Measurements from ENCODE around the gene AUTS2. TPM values are rescaled to one million over a fixed set of nuclear protein-coding genes. Genes with fewer than 3 reads are reported as not detected.

The AUTS2 gene
- total and polyA plus RNA-seq, 10 donors, result 6.1 to 54.8 (median 29.1) TPM

- intact Hi-C loops (cut with DNase I; ENCODE audit: low total_unique reads), result no loop called here
- 50 to 93% (median 90%) methylated on average over 1 of the region's 1 CpG for WGBS, 5 donors
- TF ChIP-seq POLR2AphosphoS5 (IDR thresholded peaks at IDR 0.05), result no peak
- no peak for TF ChIP-seq POLR2A (IDR thresholded peaks at IDR 0.05)
- TF ChIP-seq CTCF (IDR thresholded peaks at IDR 0.05 in 8 of 11, conservative IDR thresholded peaks at IDR 0.05 in 3 of 11), result no peak
- Histone ChIP-seq H3K4me3 (no peak overlapping the region), H3K27ac (no peak overlapping the region), H3K4me1 (no peaks in the 10 kb centered on the region), H3K27me3 (replicated peaks in 1 of 7) (no peaks in the 10 kb centered on the region), H3K36me3 (peaks cover 0 to 34% (median 4%) of the 10 kb centered on the region in 6 donors), H3K9me3 (peaks cover 0 to 27% (median 19%) of the 10 kb centered on the region in 8 donors)
- no peak for DNase-seq
These were observed 518.6 kb downstream of the AUTS2 start for GRCh38 chr7:70116867-70117266.

- TF ChIP-seq CTCF (IDR thresholded peaks at IDR 0.05 in 8 of 11, conservative IDR thresholded peaks at IDR 0.05 in 3 of 11), result no peak
- no peak for TF ChIP-seq POLR2A (IDR thresholded peaks at IDR 0.05)
- TF ChIP-seq POLR2AphosphoS5 (IDR thresholded peaks at IDR 0.05), result no peak
- Histone ChIP-seq H3K27ac (no peak overlapping the region), H3K27me3 (replicated peaks in 1 of 7) (no peaks in the 10 kb centered on the region), H3K4me3 (no peak overlapping the region), H3K36me3 (peaks cover 0 to 37% (median 4%) of the 10 kb centered on the region in 6 donors), H3K9me3 (peaks cover 0 to 66% (median 46%) of the 10 kb centered on the region in 8 donors), H3K4me1 (no peaks in the 10 kb centered on the region)
- 85 to 97% (median 91%) methylated on average over 1 of the region's 1 CpG for WGBS, 5 donors
- no peak for DNase-seq
- intact Hi-C loops (cut with DNase I; ENCODE audit: low total_unique reads), result no loop called here
These were observed 522.6 kb downstream of the AUTS2 start for GRCh38 chr7:70120851-70121250.

- H3K9me3 ChIP-seq, result no peaks in the 10 kb centered on the region
- TF ChIP-seq POLR2AphosphoS5 (IDR thresholded peaks at IDR 0.05) (no peak), CTCF (IDR thresholded peaks at IDR 0.05 in 8 of 11, conservative IDR thresholded peaks at IDR 0.05 in 3 of 11) (no peak), POLR2A (IDR thresholded peaks at IDR 0.05) (no peak)
- no peaks in the 10 kb centered on the region for H3K27me3 ChIP-seq (replicated peaks in 1 of 7)
- no peaks in the 10 kb centered on the region for H3K4me1 ChIP-seq
- no peaks in the 10 kb centered on the region for H3K36me3 ChIP-seq
- intact Hi-C loops (cut with DNase I; ENCODE audit: low total_unique reads), result no loop called here
- WGBS, 5 donors, result 59 to 70% (median 60%) methylated on average over 3 of the region's 3 CpGs
- no peak overlapping the region for H3K4me3 ChIP-seq
- no peak overlapping the region for H3K27ac ChIP-seq
- no peak for DNase-seq
These were observed 533.5 kb downstream of the AUTS2 start for GRCh38 chr7:70131817-70132216.

DNA sequence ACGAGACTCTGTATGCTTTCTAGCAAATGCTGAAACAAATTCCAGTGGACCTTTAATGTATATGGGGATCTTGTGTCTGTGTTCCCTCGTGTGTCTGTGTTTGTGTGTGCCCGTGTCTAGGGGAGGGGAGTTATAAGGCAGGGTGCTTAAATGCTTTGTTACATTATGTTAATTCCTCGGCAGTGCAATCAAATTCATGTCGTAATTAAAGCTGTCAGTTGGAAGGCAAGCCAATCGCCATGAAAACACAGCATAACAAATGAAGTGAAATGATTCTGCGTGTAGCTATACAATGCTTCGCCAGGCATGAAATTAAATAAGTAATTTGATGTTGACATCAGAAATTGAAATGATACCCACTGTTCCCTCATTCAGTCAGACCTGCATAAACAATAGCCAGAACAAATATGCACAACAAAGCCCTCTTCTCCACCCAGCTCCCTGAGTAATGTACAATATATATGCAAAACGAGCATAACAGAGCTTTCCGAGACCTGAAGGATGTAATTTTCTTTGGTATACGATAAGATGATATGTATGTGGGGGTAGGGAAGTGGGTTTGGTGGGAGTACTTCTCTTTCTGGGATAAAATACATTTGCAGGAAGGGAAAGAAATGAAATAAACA lies 534.1 kb downstream of the AUTS2 start:
- WGBS, 5 donors, result 79 to 88% (median 84%) methylated on average over 11 of the region's 11 CpGs
- H3K4me1 ChIP-seq, result no peaks in the 10 kb centered on the region
- H3K9me3 ChIP-seq, result no peaks in the 10 kb centered on the region
- H3K36me3 ChIP-seq, result no peaks in the 10 kb centered on the region
- H3K4me3 ChIP-seq, result no peak overlapping the region
- TF ChIP-seq POLR2AphosphoS5 (IDR thresholded peaks at IDR 0.05), result no peak
- TF ChIP-seq POLR2A (IDR thresholded peaks at IDR 0.05), result no peak
- no peak for TF ChIP-seq CTCF (IDR thresholded peaks at IDR 0.05 in 8 of 11, conservative IDR thresholded peaks at IDR 0.05 in 3 of 11)
- intact Hi-C loops (cut with DNase I; ENCODE audit: low total_unique reads), result no loop called here
- H3K27me3 ChIP-seq (replicated peaks in 1 of 7), result no peaks in the 10 kb centered on the region
- DNase-seq, result no peak
- H3K27ac ChIP-seq, result no peak overlapping the region

Data from spleen (tissue), 11 donors.